CD8-positive, alpha-beta memory T cell (primary cell): ENCODE measurements around the gene MAGIX. TPM values are rescaled to one million over a fixed set of nuclear protein-coding genes. Genes with fewer than 3 reads are reported as not detected.
"Not testable (repeated sequence)": the region's sequence is repeated elsewhere in the genome, so short reads cannot be mapped to it uniquely, and the experiment has no call there.

Experiments
- CTCF ChIA-PET: fragments of 350-600 bp; sonication (Branson Sonifier 250); formaldehyde crosslinking; loops from one replicate; lab custom pipeline; 2021; ENCODE audit warnings: antibody characterized with exemption; lab: Charles Lee
- POLR2A ChIA-PET: fragments of 350-600 bp; sonication (Branson Sonifier 250); formaldehyde crosslinking; loops from one replicate; lab custom pipeline; 2021; ENCODE audit warnings: antibody characterized with exemption; lab: Charles Lee
- DNase-seq, 5 donors: peaks; one replicate each; pipeline versions ENCODE4 v3.0.0 to v3.0.0-alpha.2; 2020 to 2022; ENCODE audit warnings: mixed read lengths in 1 of 5
- H3K27ac ChIP-seq: one replicate; pipeline ENCODE4 v1.7.0; 2013; ENCODE audit warnings: low read depth, mild to moderate bottlenecking, low read length, moderate library complexity
- H3K27me3 ChIP-seq: 2 replicates; pipeline ENCODE4 v1.7.0; 2013; ENCODE audit warnings: low read length, mild to moderate bottlenecking; ENCODE audit not compliant: insufficient read depth, poor library complexity, severe bottlenecking
- H3K36me3 ChIP-seq: 2 replicates; pipeline ENCODE4 v1.7.0; 2013; ENCODE audit warnings: mild to moderate bottlenecking, low read length, moderate library complexity; ENCODE audit not compliant: insufficient read depth
- H3K4me1 ChIP-seq: 2 replicates; pipeline ENCODE4 v1.7.0; 2013; ENCODE audit warnings: mild to moderate bottlenecking, low read length, moderate library complexity; ENCODE audit not compliant: insufficient read depth
- H3K4me3 ChIP-seq: 2 replicates; pipeline ENCODE4 v1.7.0; 2013; ENCODE audit warnings: mild to moderate bottlenecking, low read length
- H3K9me3 ChIP-seq: 2 replicates; pipeline ENCODE4 v1.7.0; 2013; ENCODE audit warnings: mild to moderate bottlenecking, low read length
- H3K27ac Mint-ChIP-seq, 8 donors: one replicate each; pipeline ENCODE4 v1.8.0; 2020 to 2021; ENCODE audit warnings: mixed read lengths in 8 of 8, mild to moderate bottlenecking in 6 of 8, inconsistent platforms in 3 of 8, moderate library complexity in 3 of 8
- H3K27me3 Mint-ChIP-seq, 2 donors: one replicate each; pipeline ENCODE4 v1.8.0; 2020 to 2021; ENCODE audit warnings: mixed read lengths in 2 of 2, mild to moderate bottlenecking in 1 of 2, moderate library complexity in 1 of 2
- H3K36me3 Mint-ChIP-seq, 3 donors: one replicate each; pipeline ENCODE4 v1.8.0; 2020 to 2021; ENCODE audit warnings: mixed read lengths in 3 of 3, inconsistent platforms in 1 of 3, mild to moderate bottlenecking in 1 of 3
- H3K4me1 Mint-ChIP-seq, 3 donors: one replicate each; pipeline ENCODE4 v1.8.0; 2020 to 2021; ENCODE audit warnings: mixed read lengths in 3 of 3, inconsistent platforms in 1 of 3, mild to moderate bottlenecking in 1 of 3
- H3K4me3 Mint-ChIP-seq, 7 donors: one replicate each; pipeline ENCODE4 v1.8.0; 2020 to 2021; ENCODE audit warnings: mixed read lengths in 7 of 7, mild to moderate bottlenecking in 6 of 7, moderate library complexity in 4 of 7, inconsistent platforms in 2 of 7
- H3K9me3 Mint-ChIP-seq, 5 donors: one replicate each; pipeline ENCODE4 v1.8.0; 2020 to 2022; ENCODE audit warnings: mixed read lengths in 5 of 5, mild to moderate bottlenecking in 3 of 5, moderate library complexity in 2 of 5, inconsistent platforms in 1 of 5
- polyA plus RNA-seq: library from polyadenylated mRNA; unstranded; fragments of 300-500 nt; fragmentation: Illumina TruSeq; gene quantifications from one replicate; pipeline ENCODE4 v1.2.3, GENCODE V29; 2021
- total RNA-seq, 2 experiments: library from RNA; stranded (reverse); gene quantifications; one replicate each; pipeline ENCODE4 v1.2.3, GENCODE V29; 2021

Gene MAGIX
- total and polyA plus RNA-seq, 3 experiments from 2014 or later = 0.25 to 1.4 (median 1.4) TPM

DNA sequence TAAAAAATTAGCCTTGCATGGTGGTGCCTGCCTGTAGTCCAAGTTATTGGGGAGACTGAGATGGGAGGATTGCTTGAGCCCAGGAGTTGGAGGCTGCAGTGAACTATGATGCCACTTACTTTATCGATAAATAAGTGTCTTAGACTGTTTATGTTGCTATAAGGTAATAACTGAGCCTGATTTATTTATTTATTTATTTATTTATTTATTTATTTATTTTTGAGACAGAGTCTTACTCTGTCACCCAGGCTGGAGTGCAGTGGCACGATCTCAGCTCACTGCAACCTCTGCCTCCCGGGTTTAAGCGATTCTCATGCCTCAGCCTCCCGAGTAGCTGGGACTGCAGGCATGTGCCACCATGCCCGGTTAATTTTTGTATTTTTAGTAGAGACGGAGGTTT lies 30.3 kb upstream of the MAGIX start:
- POLR2A ChIA-PET, H3K36me3 Mint-ChIP-seq, H3K9me3 Mint-ChIP-seq, H3K9me3 ChIP-seq, H3K36me3 ChIP-seq, H3K27ac Mint-ChIP-seq, CTCF ChIA-PET, H3K27ac ChIP-seq, DNase-seq, H3K4me1 Mint-ChIP-seq, H3K4me3 ChIP-seq, H3K4me3 Mint-ChIP-seq, H3K27me3 ChIP-seq, H3K27me3 Mint-ChIP-seq, H3K4me1 ChIP-seq: not testable (repeated sequence)

DNA sequence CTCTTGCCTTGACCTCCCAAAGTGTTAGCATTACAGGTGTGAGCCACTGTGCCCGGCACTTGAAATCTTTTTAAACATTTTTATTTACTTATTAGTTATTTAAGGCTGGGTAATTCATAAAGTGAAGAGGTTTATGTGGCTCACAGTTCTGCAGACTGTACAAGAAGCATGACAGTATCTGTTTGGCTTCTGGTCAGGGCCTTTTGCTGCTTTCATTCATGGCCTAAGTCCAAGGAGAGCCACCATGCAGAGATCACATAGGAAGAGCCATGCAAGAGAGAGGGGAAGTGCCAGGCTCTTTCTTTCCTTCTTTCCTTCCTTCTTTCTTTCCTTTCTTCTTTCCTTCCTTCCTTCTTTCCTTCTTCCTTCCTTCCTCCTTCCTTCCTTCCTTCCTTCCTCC lies 28.8 kb upstream of the MAGIX start:
- H3K36me3 ChIP-seq = no peaks in the 10 kb centered on the region
- ChIA-PET CTCF (no interaction called here), POLR2A (no interaction called here)
- no peak overlapping the region for H3K4me3 Mint-ChIP-seq
- H3K27ac ChIP-seq = no peak overlapping the region
- H3K4me3 ChIP-seq = no peak overlapping the region
- no peaks in the 10 kb centered on the region for H3K9me3 ChIP-seq
- H3K27me3 ChIP-seq = no peaks in the 10 kb centered on the region
- DNase-seq = no peak
- no peaks in the 10 kb centered on the region for H3K4me1 Mint-ChIP-seq
- H3K9me3 Mint-ChIP-seq = peaks cover 0 to 11% (median 5%) of the 10 kb centered on the region in 5 donors
- no peak overlapping the region for H3K27ac Mint-ChIP-seq
- no peaks in the 10 kb centered on the region for H3K36me3 Mint-ChIP-seq
- no peaks in the 10 kb centered on the region for H3K4me1 ChIP-seq
- no peaks in the 10 kb centered on the region for H3K27me3 Mint-ChIP-seq

DNA sequence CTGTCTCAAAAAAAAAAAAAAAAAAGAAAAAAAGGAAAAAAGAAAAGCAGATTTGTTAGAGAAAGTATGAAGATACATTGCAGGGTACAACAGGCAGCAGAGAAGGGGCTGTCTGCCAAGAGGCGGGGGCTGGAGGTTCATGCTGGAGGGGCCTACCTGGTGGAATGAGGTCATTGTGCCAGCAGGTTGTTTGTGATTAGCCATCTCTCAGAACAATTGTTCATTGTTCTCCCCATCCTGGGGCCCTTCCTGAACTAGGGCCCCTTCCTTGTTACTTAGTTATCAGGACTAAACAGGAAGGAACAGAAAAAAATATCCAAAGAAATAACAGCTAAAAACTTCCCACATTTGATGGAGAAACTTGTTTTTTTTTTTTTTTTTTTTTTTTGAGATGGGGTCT lies 25.1 kb upstream of the MAGIX start:
- ChIA-PET POLR2A (interaction anchor here (0.6 kb wide), 1 partner anchor 448 kb away, joined by 4 read pairs; no protein-coding TSS in a partner anchor), CTCF (no interaction called here)
- no peaks in the 10 kb centered on the region for H3K4me1 ChIP-seq
- Mint-ChIP-seq H3K4me1 (no peaks in the 10 kb centered on the region), H3K27ac (no peak overlapping the region), H3K9me3 (peaks cover 0 to 40% (median 26%) of the 10 kb centered on the region in 5 donors), H3K4me3 (no peak overlapping the region), H3K36me3 (peaks cover 3 to 17% (median 4%) of the 10 kb centered on the region in 3 donors), H3K27me3 (no peaks in the 10 kb centered on the region)
- no peak for DNase-seq
- no peaks in the 10 kb centered on the region for H3K36me3 ChIP-seq
- no peak overlapping the region for H3K27ac ChIP-seq
- no peaks in the 10 kb centered on the region for H3K27me3 ChIP-seq
- no peak overlapping the region for H3K4me3 ChIP-seq
- H3K9me3 ChIP-seq = peaks cover 3% of the 10 kb centered on the region

DNA sequence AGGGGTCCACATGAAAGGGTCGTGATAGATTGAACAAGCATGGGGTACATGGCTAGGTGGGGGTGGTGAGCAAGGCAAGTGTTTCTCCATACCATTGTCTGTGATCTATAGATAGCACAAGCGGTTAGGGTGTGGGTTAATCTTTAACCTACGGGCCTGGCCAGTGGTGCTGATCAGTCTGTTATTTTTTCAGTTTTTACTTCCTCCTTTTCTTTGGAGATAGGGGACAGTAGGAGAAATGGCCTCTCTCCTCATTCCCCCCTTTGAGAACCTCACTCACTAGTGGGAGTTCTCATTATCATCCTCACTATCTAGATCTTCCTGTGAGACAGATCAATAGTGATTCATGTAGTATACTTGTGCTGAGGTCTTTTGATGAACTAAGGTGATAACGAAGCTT lies 22.8 kb upstream of the MAGIX start:
- no peaks in the 10 kb centered on the region for H3K27me3 ChIP-seq
- Mint-ChIP-seq H3K4me3 (no peak overlapping the region), H3K27ac (no peak overlapping the region), H3K27me3 (no peaks in the 10 kb centered on the region), H3K36me3 (peaks cover 3 to 17% (median 4%) of the 10 kb centered on the region in 3 donors), H3K9me3 (peaks cover 0 to 40% (median 26%) of the 10 kb centered on the region in 5 donors), H3K4me1 (no peaks in the 10 kb centered on the region)
- POLR2A ChIA-PET = no interaction called here
- CTCF ChIA-PET = no interaction called here
- no peak overlapping the region for H3K27ac ChIP-seq
- no peaks in the 10 kb centered on the region for H3K36me3 ChIP-seq
- no peaks in the 10 kb centered on the region for H3K4me1 ChIP-seq
- H3K9me3 ChIP-seq = peaks cover 3% of the 10 kb centered on the region
- DNase-seq = no peak
- H3K4me3 ChIP-seq = no peak overlapping the region

DNA sequence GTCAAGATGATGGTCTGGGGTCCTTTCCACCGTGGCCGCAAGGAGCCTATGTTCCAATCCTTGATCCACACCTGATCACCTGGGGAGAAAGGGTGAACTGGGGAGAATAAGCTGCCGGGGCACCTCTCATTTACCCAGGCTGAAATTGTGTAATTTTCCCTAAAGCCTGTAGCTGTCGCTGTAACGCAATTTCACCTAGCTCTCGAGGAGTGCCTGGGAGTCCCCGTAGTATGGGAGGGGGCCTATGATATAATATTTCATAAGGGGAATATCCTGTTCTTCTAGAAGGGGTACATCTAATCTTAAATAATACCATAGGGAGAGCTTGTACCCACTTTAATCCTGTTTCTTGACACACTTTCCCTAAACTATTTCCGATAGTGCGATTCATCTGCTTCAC lies 20.3 kb upstream of the MAGIX start:
- H3K4me1 Mint-ChIP-seq, DNase-seq, H3K4me1 ChIP-seq, H3K27ac ChIP-seq, H3K36me3 ChIP-seq, H3K27me3 Mint-ChIP-seq, H3K27ac Mint-ChIP-seq, H3K4me3 Mint-ChIP-seq, POLR2A ChIA-PET, H3K27me3 ChIP-seq, H3K4me3 ChIP-seq, H3K9me3 ChIP-seq: not testable (repeated sequence)
- Mint-ChIP-seq H3K9me3 (peaks cover 0 to 37% (median 26%) of the 10 kb centered on the region in 5 donors), H3K36me3 (peaks cover 3 to 17% (median 4%) of the 10 kb centered on the region in 3 donors)
- CTCF ChIA-PET = interaction anchor here (1.8 kb wide), 1 partner anchor 14 kb away, joined by 6 read pairs; no protein-coding TSS in a partner anchor

DNA sequence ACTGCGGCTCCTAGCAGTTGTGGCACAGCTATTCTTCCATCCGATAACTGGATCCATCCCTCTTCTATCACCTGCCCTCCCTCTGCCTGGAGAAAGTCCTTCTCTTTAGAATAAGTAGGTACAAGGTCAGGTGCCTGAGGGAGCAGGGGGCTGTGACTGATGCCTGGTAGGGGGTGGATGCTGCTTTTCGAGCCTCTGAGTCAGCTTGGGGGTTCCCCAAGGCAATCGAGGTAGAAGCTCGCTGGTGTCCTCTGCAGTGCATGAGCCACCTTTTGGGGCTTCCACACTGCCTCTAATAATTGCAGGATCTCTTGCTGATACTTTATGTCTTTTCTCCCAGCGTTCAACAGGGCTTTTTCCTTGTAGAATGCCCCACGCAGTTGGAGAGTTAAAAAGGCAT lies 19.4 kb upstream of the MAGIX start:
- H3K27ac Mint-ChIP-seq, H3K27me3 Mint-ChIP-seq, H3K4me3 ChIP-seq, H3K36me3 ChIP-seq, DNase-seq, H3K4me1 Mint-ChIP-seq, H3K27ac ChIP-seq, H3K4me1 ChIP-seq, POLR2A ChIA-PET, H3K4me3 Mint-ChIP-seq, H3K9me3 ChIP-seq, H3K27me3 ChIP-seq: not testable (repeated sequence)
- CTCF ChIA-PET = interaction anchor here (1.8 kb wide), 1 partner anchor 13 kb away, joined by 6 read pairs; no protein-coding TSS in a partner anchor
- Mint-ChIP-seq H3K36me3 (peaks cover 3 to 17% (median 6%) of the 10 kb centered on the region in 3 donors), H3K9me3 (peaks cover 0 to 33% (median 21%) of the 10 kb centered on the region in 5 donors)

DNA sequence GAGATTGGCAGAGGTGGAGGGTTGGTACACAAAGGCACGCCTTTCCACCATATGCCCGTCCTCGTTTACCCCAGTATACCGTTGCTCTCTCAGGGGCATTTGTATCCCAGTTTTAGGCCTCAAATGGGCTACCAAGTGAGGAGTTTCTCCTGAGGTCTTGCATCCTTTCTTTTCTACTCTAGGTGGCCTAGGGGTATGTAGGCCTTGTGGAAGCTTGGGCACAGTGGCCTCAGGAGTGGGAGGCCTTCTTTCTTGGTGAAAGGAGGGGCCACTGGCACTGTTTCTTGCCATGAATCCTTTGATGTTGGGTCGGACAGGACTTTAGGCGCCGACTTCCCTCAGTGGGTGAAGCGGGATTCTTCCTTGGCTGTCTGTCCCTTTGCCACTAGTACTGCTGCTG lies 15.3 kb upstream of the MAGIX start:
- no peak for DNase-seq
- CTCF ChIA-PET = interaction anchor here (1.4 kb wide), 1 partner anchor 9 kb away, joined by 3 read pairs; no protein-coding TSS in a partner anchor
- no peak overlapping the region for H3K27ac Mint-ChIP-seq
- H3K4me1 Mint-ChIP-seq = no peaks in the 10 kb centered on the region
- Histone ChIP-seq H3K27me3 (no peaks in the 10 kb centered on the region), H3K9me3 (no peaks in the 10 kb centered on the region), H3K27ac (peak overlapping the region; percentile 72), H3K36me3 (no peaks in the 10 kb centered on the region), H3K4me1 (no peaks in the 10 kb centered on the region), H3K4me3 (no peak overlapping the region)
- POLR2A ChIA-PET = no interaction called here
- H3K36me3 Mint-ChIP-seq = peaks cover 0 to 4% (median 0%) of the 10 kb centered on the region in 3 donors
- H3K4me3 Mint-ChIP-seq = no peak overlapping the region
- peaks cover 0 to 4% (median 0%) of the 10 kb centered on the region in 5 donors for H3K9me3 Mint-ChIP-seq
- H3K27me3 Mint-ChIP-seq = no peaks in the 10 kb centered on the region

DNA sequence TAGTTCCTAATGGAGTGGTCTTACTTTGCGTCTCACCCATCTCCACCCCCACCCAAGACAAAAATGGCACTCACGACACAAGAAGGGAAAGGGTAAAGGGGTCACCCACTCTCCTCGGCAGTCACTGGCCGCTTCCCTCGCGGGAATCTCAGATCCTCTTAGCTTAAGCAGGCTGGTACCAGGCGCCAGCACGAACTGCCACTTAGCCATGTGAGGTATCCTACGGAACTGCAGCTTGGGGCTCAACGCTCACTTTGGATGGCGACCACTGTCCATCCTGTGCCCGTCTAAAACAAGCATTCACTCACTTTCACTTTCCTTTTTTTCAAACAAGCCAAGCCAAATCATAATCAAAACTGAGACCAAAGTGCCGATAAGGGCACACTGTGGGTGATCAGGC lies 14.6 kb upstream of the MAGIX start:
- DNase-seq = no peak
- ChIA-PET POLR2A (no interaction called here), CTCF (no interaction called here)
- Histone ChIP-seq H3K4me1 (no peaks in the 10 kb centered on the region), H3K9me3 (no peaks in the 10 kb centered on the region), H3K27me3 (no peaks in the 10 kb centered on the region), H3K36me3 (no peaks in the 10 kb centered on the region), H3K27ac (peak overlapping the region; percentile 72), H3K4me3 (no peak overlapping the region)
- Mint-ChIP-seq H3K9me3 (peaks cover 0 to 4% (median 0%) of the 10 kb centered on the region in 5 donors), H3K4me3 (no peak overlapping the region), H3K27me3 (no peaks in the 10 kb centered on the region), H3K36me3 (peaks cover 0 to 4% (median 0%) of the 10 kb centered on the region in 3 donors), H3K27ac (no peak overlapping the region), H3K4me1 (no peaks in the 10 kb centered on the region)
